ENCODE data around the gene MSMP. TPM values are rescaled to one million over a fixed set of nuclear protein-coding genes. Genes with fewer than 3 reads are reported as not detected.

MSMP gene
- total and polyA plus RNA-seq, 7 donors = 0.57 TPM; not detected in 6

DNA sequence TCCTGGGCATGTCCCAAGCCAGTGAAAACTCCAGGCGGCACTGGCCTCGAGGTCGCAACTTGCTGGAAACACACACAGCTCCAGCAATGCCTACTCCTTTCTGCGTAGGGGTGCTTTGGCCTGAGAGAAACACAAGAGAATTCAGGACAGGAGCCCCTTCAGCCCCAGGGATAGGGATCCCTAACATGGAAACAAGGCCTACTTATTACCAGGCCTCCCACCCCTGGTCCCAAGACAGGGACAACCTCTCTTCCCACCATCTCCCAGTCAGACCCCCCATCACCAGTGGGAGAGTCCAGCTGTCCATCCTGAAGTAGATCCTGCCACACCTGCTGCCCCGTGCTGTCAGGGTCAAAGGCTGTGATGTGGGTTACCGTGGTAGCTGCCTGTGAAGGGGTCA, 13.8 kb downstream of the MSMP start:
- Histone ChIP-seq H3K4me1 (peaks cover 0 to 32% (median 19%) of the 10 kb centered on the region in 4 donors), H3K27ac (no peak overlapping the region), H3K27me3 (no peaks in the 10 kb centered on the region), H3K36me3 (peaks cover 55 to 100% (median 91%) of the 10 kb centered on the region in 4 donors), H3K9me3 (no peaks in the 10 kb centered on the region), H3K4me3 (no peak overlapping the region)
- DNase-seq = no peak
- TF ChIP-seq EP300 (IDR thresholded peaks at IDR 0.05) (no peak), POLR2A (IDR thresholded peaks at IDR 0.05) (no peak)
- TF ChIP-seq, protein P1, sequence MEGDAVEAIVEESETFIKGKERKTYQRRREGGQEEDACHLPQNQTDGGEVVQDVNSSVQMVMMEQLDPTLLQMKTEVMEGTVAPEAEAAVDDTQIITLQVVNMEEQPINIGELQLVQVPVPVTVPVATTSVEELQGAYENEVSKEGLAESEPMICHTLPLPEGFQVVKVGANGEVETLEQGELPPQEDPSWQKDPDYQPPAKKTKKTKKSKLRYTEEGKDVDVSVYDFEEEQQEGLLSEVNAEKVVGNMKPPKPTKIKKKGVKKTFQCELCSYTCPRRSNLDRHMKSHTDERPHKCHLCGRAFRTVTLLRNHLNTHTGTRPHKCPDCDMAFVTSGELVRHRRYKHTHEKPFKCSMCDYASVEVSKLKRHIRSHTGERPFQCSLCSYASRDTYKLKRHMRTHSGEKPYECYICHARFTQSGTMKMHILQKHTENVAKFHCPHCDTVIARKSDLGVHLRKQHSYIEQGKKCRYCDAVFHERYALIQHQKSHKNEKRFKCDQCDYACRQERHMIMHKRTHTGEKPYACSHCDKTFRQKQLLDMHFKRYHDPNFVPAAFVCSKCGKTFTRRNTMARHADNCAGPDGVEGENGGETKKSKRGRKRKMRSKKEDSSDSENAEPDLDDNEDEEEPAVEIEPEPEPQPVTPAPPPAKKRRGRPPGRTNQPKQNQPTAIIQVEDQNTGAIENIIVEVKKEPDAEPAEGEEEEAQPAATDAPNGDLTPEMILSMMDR (IDR thresholded peaks at IDR 0.05) = no peak
- WGBS, 2 donors = 88 to 91% methylated on average over 6 of the region's 6 CpGs
- intact Hi-C loops (cut with DNase I) = loop anchor here (10.0 kb wide), 1 partner anchor 1075 kb away; the partner anchor contains the start of gene CCL27

DNA sequence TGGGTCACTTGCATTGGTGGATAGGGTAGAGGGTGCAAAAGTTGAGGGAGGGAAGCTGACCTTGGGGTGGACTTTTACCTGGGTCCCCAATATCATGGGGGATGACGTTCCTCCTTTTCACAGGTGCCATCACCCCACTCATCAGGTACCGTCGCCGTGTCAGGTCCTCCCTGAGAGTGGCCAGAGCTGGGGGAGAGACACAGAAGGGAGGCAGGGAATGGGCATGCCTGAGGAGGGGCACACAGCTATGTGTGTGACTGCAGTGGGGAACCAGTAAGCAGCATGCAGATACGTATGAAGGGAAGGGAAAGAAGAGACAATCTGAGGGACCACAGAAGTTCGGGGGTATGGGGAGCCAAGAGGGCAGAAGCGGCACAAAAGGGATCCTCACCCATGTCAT, 15.2 kb downstream of the MSMP start:
- 86 to 93% methylated on average over 7 of the region's 7 CpGs for WGBS, 2 donors
- Histone ChIP-seq H3K27ac (no peak overlapping the region), H3K36me3 (peaks cover 50 to 96% (median 90%) of the 10 kb centered on the region in 4 donors), H3K4me1 (peaks cover 0 to 25% (median 11%) of the 10 kb centered on the region in 4 donors), H3K4me3 (no peak overlapping the region), H3K9me3 (no peaks in the 10 kb centered on the region), H3K27me3 (no peaks in the 10 kb centered on the region)
- TF ChIP-seq POLR2A (IDR thresholded peaks at IDR 0.05) = no peak
- no peak for TF ChIP-seq POLR2AphosphoS5 (IDR thresholded peaks at IDR 0.05)
- TF ChIP-seq EP300 (IDR thresholded peaks at IDR 0.05) = no peak
- intact Hi-C loops (cut with DNase I) = no loop called here
- peak; percentile 58 for DNase-seq

DNA sequence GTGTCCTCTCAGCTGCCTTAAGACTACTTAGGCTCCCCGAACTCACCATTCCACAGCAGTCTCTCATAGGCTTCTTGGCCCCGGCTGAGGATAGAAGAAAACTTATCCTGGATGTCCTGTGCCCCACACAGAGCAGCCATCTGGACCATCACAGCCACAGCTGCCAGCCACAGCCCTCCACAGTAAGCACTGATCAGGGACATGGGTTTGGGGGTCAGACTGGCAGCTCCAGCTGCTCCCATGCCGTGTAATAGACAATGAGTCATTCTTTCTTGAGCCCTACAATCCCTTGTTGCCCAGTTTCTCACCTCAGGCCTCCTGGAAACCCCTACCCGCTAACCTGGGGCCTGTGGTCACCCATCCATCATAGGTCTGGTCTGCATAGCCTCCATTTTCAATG, 15.9 kb downstream of the MSMP start:
- peaks cover 50 to 88% (median 83%) of the 10 kb centered on the region in 4 donors for H3K36me3 ChIP-seq
- H3K27me3 ChIP-seq = no peaks in the 10 kb centered on the region
- peaks cover 0 to 25% (median 14%) of the 10 kb centered on the region in 4 donors for H3K4me1 ChIP-seq
- DNase-seq = peak; percentile 36
- intact Hi-C loops (cut with DNase I) = no loop called here
- H3K27ac ChIP-seq = no peak overlapping the region
- no peaks in the 10 kb centered on the region for H3K9me3 ChIP-seq
- no peak overlapping the region for H3K4me3 ChIP-seq
- WGBS, 2 donors = 77 to 85% methylated on average over 4 of the region's 4 CpGs
- TF ChIP-seq, protein P1 (IDR thresholded peaks at IDR 0.05) = no peak
- TF ChIP-seq EP300 (IDR thresholded peaks at IDR 0.05) = no peak
- TF ChIP-seq POLR2AphosphoS5 (IDR thresholded peaks at IDR 0.05) = no peak
- TF ChIP-seq POLR2A (IDR thresholded peaks at IDR 0.05) = no peak

DNA sequence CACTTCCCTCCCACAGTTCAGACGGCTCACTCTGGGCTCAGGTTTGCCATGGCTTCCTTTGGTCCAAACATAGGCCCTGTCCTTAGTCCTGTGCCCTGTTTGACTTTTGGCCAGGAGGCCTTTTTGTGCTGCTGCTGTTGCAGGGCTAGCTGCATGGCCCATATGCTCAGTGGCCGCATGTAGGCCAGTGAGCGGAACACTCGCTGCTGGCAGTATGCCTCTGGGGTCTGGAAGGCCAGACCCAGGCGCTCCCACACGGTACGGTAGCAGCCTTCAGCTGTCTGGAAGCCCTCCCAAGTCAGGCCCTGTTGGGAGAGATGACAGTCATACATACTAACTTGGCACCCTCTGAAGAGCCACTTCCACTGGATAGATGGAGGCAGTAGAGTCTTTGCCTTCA, 16.9 kb downstream of the MSMP start:
- no peak for TF ChIP-seq EP300 (IDR thresholded peaks at IDR 0.05)
- TF ChIP-seq, protein P1 (IDR thresholded peaks at IDR 0.05) = no peak
- TF ChIP-seq POLR2AphosphoS5 (IDR thresholded peaks at IDR 0.05) = no peak
- no peak for TF ChIP-seq POLR2A (IDR thresholded peaks at IDR 0.05)
- Histone ChIP-seq H3K36me3 (peaks cover 47 to 78% (median 74%) of the 10 kb centered on the region in 4 donors), H3K27ac (peak overlapping the region in 1 of 4 donors; percentile 98), H3K27me3 (no peaks in the 10 kb centered on the region), H3K4me1 (peaks cover 0 to 26% (median 16%) of the 10 kb centered on the region in 4 donors), H3K4me3 (no peak overlapping the region), H3K9me3 (no peaks in the 10 kb centered on the region)
- 81 to 85% methylated on average over 7 of the region's 7 CpGs for WGBS, 2 donors
- no peak for DNase-seq
- intact Hi-C loops (cut with DNase I) = no loop called here

DNA sequence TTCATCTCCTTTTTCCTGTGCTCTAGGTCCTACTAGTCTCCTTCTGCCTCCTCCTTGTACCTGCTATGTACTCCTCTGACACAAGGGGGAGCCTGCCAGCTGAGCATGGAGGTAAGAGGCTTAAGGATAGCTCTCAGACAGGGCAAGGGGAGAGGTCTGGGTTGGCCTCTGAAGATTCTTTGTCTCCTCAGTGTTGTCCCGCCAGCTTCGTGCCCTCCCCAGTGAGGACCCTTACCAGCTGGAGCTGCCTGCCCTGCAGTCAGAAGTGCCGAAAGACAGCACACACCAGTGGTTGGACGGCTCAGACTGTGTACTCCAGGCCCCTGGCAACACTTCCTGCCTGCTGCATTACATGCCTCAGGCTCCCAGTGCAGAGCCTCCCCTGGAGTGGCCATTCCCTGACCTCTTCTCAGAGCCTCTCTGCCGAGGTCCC, 17.9 kb downstream of the MSMP start:
- DNase-seq = peak; percentile 83
- Histone ChIP-seq H3K36me3 (peaks cover 40 to 69% (median 66%) of the 10 kb centered on the region in 4 donors), H3K4me3 (no peak overlapping the region), H3K9me3 (no peaks in the 10 kb centered on the region), H3K27me3 (no peaks in the 10 kb centered on the region), H3K27ac (peak overlapping the region; percentile 20 to 98 (median 46)), H3K4me1 (peaks cover 0 to 26% (median 17%) of the 10 kb centered on the region in 4 donors)
- intact Hi-C loops (cut with DNase I) = no loop called here
- TF ChIP-seq POLR2A (IDR thresholded peaks at IDR 0.05) (no peak), POLR2AphosphoS5 (IDR thresholded peaks at IDR 0.05) (peak in 1 of 4 donors; percentile 27)
- TF ChIP-seq, protein P1 (IDR thresholded peaks at IDR 0.05) = peak; percentile 63 to 74 (median 66)
- WGBS, 2 donors = 30 to 54% methylated on average over 5 of the region's 5 CpGs
